ENCODE data around the gene AK8.

AK8 gene

GRCh38 chr9:132769906-132770769 is 107.9 kb downstream of the AK8 start:
- DNase-seq, result peak; percentile 90

GRCh38 chr9:132768932-132769905 is 108.9 kb downstream of the AK8 start:
- DNase-seq, result peak; percentile 93

GRCh38 chr9:132763574-132763973 is 114.5 kb downstream of the AK8 start:
- no peak for DNase-seq

GRCh38 chr9:132762896-132763295 is 115.2 kb downstream of the AK8 start:
- DNase-seq, result no peak

GRCh38 chr9:132761602-132762001 is 116.5 kb downstream of the AK8 start:
- no peak for DNase-seq

GRCh38 chr9:132760057-132760456 is 118.0 kb downstream of the AK8 start:
- DNase-seq, result no peak

- no peak for DNase-seq
These were observed 121.1 kb downstream of the AK8 start for GRCh38 chr9:132757016-132757415.

GRCh38 chr9:132756214-132756845 is 121.8 kb downstream of the AK8 start:
- DNase-seq, result no peak

- DNase-seq, result no peak
These were observed 123.0 kb downstream of the AK8 start for GRCh38 chr9:132755096-132755495.

- DNase-seq, result no peak
These were observed 123.8 kb downstream of the AK8 start for GRCh38 chr9:132754236-132754635.

GRCh38 chr9:132753593-132753880 is 124.5 kb downstream of the AK8 start:
- DNase-seq, result no peak

GRCh38 chr9:132752877-132753592 is 125.0 kb downstream of the AK8 start:
- no peak for DNase-seq

- no peak for DNase-seq
These were observed 127.4 kb downstream of the AK8 start for GRCh38 chr9:132750668-132751067.

- no peak for DNase-seq
These were observed 128.8 kb downstream of the AK8 start for GRCh38 chr9:132749306-132749705.

GRCh38 chr9:132748450-132748849 is 129.6 kb downstream of the AK8 start:
- DNase-seq, result no peak

GRCh38 chr9:132745756-132746709 is 132.1 kb downstream of the AK8 start:
- no peak for DNase-seq

GRCh38 chr9:132744881-132745755 is 133.0 kb downstream of the AK8 start:
- peak; percentile 61 for DNase-seq

GRCh38 chr9:132743931-132744479 is 134.1 kb downstream of the AK8 start:
- DNase-seq, result no peak

GRCh38 chr9:132742821-132743311 is 135.2 kb downstream of the AK8 start:
- DNase-seq, result no peak

Measured in hematopoietic multipotent progenitor cell treated with erythropoietin and hydrocortisone succinate and interleukin-3 and kit ligand, for 4 days (in vitro differentiated cells).